Parathyroid adenoma (tissue), 2 donors: ENCODE measurements around the gene ATP6V1C2.
A peak's percentile ranks its signal among the peaks of the same experiment; 100 is the strongest.

ENCODE experiments used
- H2AFZ ChIP-seq: fragments of 300-600 bp; sonication (generic); one replicate; pipeline ENCODE4 v1.7.0; 2017; ENCODE audit warnings: antibody characterized with exemption, mild to moderate bottlenecking
- H3K27ac ChIP-seq: fragments of 300-600 bp; sonication (generic); one replicate; pipeline ENCODE4 v1.7.0; 2017
- H3K27me3 ChIP-seq: fragments of 300-600 bp; sonication (generic); one replicate; pipeline ENCODE4 v1.7.0; 2017; ENCODE audit warnings: low read length; ENCODE audit not compliant: control insufficient read depth, insufficient read depth
- H3K36me3 ChIP-seq: fragments of 300-600 bp; sonication (generic); one replicate; pipeline ENCODE4 v1.7.0; 2017; ENCODE audit warnings: low read length; ENCODE audit not compliant: control insufficient read depth, insufficient read depth
- H3K4me1 ChIP-seq: fragments of 300-600 bp; sonication (generic); one replicate; pipeline ENCODE4 v1.7.0; 2017; ENCODE audit warnings: control low read depth
- H3K4me2 ChIP-seq: fragments of 300-600 bp; sonication (generic); one replicate; pipeline ENCODE4 v1.7.0; 2017; ENCODE audit warnings: low read length
- H3K4me3 ChIP-seq: fragments of 300-600 bp; sonication (generic); one replicate; pipeline ENCODE4 v1.7.0; 2017; ENCODE audit warnings: low read depth, low read length
- H3K79me2 ChIP-seq: fragments of 300-600 bp; sonication (generic); one replicate; pipeline ENCODE4 v1.7.0; 2017; ENCODE audit warnings: control low read depth
- H3K9ac ChIP-seq: fragments of 300-600 bp; sonication (generic); one replicate; pipeline ENCODE4 v1.7.0; 2017; ENCODE audit warnings: mild to moderate bottlenecking
- H3K9me3 ChIP-seq: fragments of 300-600 bp; sonication (generic); one replicate; pipeline ENCODE4 v1.7.0; 2017; ENCODE audit warnings: low read length; ENCODE audit not compliant: control insufficient read depth
- CTCF ChIP-seq: fragments of 300-600 bp; sonication (generic); IDR thresholded peaks from one replicate; pipeline ENCODE4 v1.7.0; 2017; ENCODE audit warnings: antibody characterized with exemption, mild to moderate bottlenecking
- donor health status: primary hyperparathyroidism.

Gene ATP6V1C2

GRCh38 chr2:10784719-10785118, 63.3 kb downstream of the ATP6V1C2 start:
- Histone ChIP-seq H3K4me1 (peaks cover 6% of the 10 kb centered on the region), H3K9me3 (no peaks in the 10 kb centered on the region), H3K9ac (peak overlapping the region; percentile 23), H2AFZ (no peak overlapping the region), H3K4me3 (no peak overlapping the region), H3K36me3 (no peaks in the 10 kb centered on the region), H3K27ac (no peak overlapping the region), H3K4me2 (no peak overlapping the region), H3K79me2 (no peaks in the 10 kb centered on the region), H3K27me3 (no peaks in the 10 kb centered on the region)
- TF ChIP-seq CTCF = no peak

- no peak overlapping the region for H3K27ac ChIP-seq
- no peak overlapping the region for H2AFZ ChIP-seq
- no peak overlapping the region for H3K4me2 ChIP-seq
- H3K36me3 ChIP-seq = no peaks in the 10 kb centered on the region
- TF ChIP-seq CTCF = no peak
- H3K4me3 ChIP-seq = no peak overlapping the region
- no peaks in the 10 kb centered on the region for H3K9me3 ChIP-seq
- no peaks in the 10 kb centered on the region for H3K79me2 ChIP-seq
- H3K4me1 ChIP-seq = peaks cover 6% of the 10 kb centered on the region
- H3K27me3 ChIP-seq = no peaks in the 10 kb centered on the region
- H3K9ac ChIP-seq = no peak overlapping the region
Observed at GRCh38 chr2:10785260-10785659, 63.8 kb downstream of the ATP6V1C2 start.

GRCh38 chr2:10786240-10786982, 65.0 kb downstream of the ATP6V1C2 start:
- H3K9me3 ChIP-seq = no peaks in the 10 kb centered on the region
- H3K27me3 ChIP-seq = no peaks in the 10 kb centered on the region
- H3K4me1 ChIP-seq = peaks cover 6% of the 10 kb centered on the region
- TF ChIP-seq CTCF = no peak
- H3K4me3 ChIP-seq = no peak overlapping the region
- no peak overlapping the region for H3K9ac ChIP-seq
- no peaks in the 10 kb centered on the region for H3K36me3 ChIP-seq
- H3K79me2 ChIP-seq = no peaks in the 10 kb centered on the region
- no peak overlapping the region for H3K4me2 ChIP-seq
- no peak overlapping the region for H3K27ac ChIP-seq
- H2AFZ ChIP-seq = no peak overlapping the region

- Histone ChIP-seq H3K27me3 (no peaks in the 10 kb centered on the region), H3K79me2 (no peaks in the 10 kb centered on the region), H3K9ac (no peak overlapping the region), H3K9me3 (no peaks in the 10 kb centered on the region), H3K27ac (no peak overlapping the region), H3K4me1 (peaks cover 6% of the 10 kb centered on the region), H2AFZ (no peak overlapping the region), H3K4me3 (no peak overlapping the region), H3K4me2 (no peak overlapping the region), H3K36me3 (no peaks in the 10 kb centered on the region)
- TF ChIP-seq CTCF = no peak
Observed at GRCh38 chr2:10787176-10787968, 65.9 kb downstream of the ATP6V1C2 start.
